Keratinocyte (primary cell): ENCODE results near the gene ZC3H12C. TPM values are rescaled to one million over a fixed set of nuclear protein-coding genes. Genes with fewer than 3 reads are reported as not detected.

ENCODE experiments used
- DNase-seq: peaks from one replicate; pipeline ENCODE4 v3.0.0-alpha.2; 2011; ENCODE audit warnings: low read depth, missing footprints, low spot score
- FAIRE-seq: peaks from 2 replicates; lab custom pipeline; 2011; peaks lifted over from hg19 to GRCh38; lab: Jason Lieb, UNC
- H2AFZ ChIP-seq: 2 replicates; pipeline ENCODE4 v1.6.0; 2012; ENCODE audit warnings: low read length, control low read depth, inconsistent platforms; ENCODE audit not compliant: control insufficient read depth
- H3K27ac ChIP-seq: 2 replicates; pipeline ENCODE4 v1.5.1; 2011; ENCODE audit warnings: low read length; ENCODE audit not compliant: control insufficient read depth, insufficient read depth
- H3K27me3 ChIP-seq: 3 replicates; pipeline ENCODE4 v1.6.0; 2011; ENCODE audit warnings: low read length; ENCODE audit not compliant: control insufficient read depth, insufficient read depth; ENCODE audit errors: extremely low read depth
- H3K36me3 ChIP-seq, 2 experiments: 2 replicates in 1 of 2; 3 replicates in 1 of 2; pipeline ENCODE4 v1.5.1; 2011; ENCODE audit warnings: low read length in 2 of 2, mild to moderate bottlenecking in 1 of 2; ENCODE audit not compliant: control insufficient read depth in 2 of 2, insufficient read depth in 2 of 2; ENCODE audit errors: extremely low read depth in 1 of 2
- H3K4me1 ChIP-seq: 3 replicates; pipeline ENCODE4 v1.5.1; 2011; ENCODE audit warnings: low read length; ENCODE audit not compliant: control insufficient read depth, insufficient read depth; ENCODE audit errors: extremely low read depth
- H3K4me2 ChIP-seq: 3 replicates; pipeline ENCODE4 v1.6.0; 2011; ENCODE audit warnings: low read depth, low read length; ENCODE audit not compliant: control insufficient read depth, insufficient read depth; ENCODE audit errors: extremely low read depth
- H3K4me3 ChIP-seq, 3 experiments: fragments of 200-600 bp in 1 of 3; sonication (generic) in 1 of 3; 2 replicates in 2 of 3; 3 replicates in 1 of 3; pipeline ENCODE4 v1.5.1; 2011 to 2016; ENCODE audit warnings: low read length in 3 of 3, mild to moderate bottlenecking in 3 of 3, control low read depth in 2 of 3, inconsistent platforms in 1 of 3, low read depth in 1 of 3, mixed read lengths in 1 of 3, mixed run types in 1 of 3, moderate library complexity in 1 of 3; ENCODE audit not compliant: control insufficient read depth in 2 of 3, insufficient read depth in 2 of 3; ENCODE audit errors: extremely low read depth in 1 of 3
- H3K79me2 ChIP-seq: 2 replicates; pipeline ENCODE4 v1.6.0; 2012; ENCODE audit warnings: low read length; ENCODE audit not compliant: control insufficient read depth, insufficient read depth
- H3K9ac ChIP-seq: 3 replicates; pipeline ENCODE4 v1.6.0; 2011; ENCODE audit warnings: low read length; ENCODE audit not compliant: control insufficient read depth, insufficient read depth; ENCODE audit errors: extremely low read depth
- H3K9me1 ChIP-seq: 3 replicates; pipeline ENCODE4 v1.6.0; 2011; ENCODE audit warnings: low read length; ENCODE audit not compliant: control insufficient read depth, insufficient read depth; ENCODE audit errors: extremely low read depth
- H3K9me3 ChIP-seq: 2 replicates; pipeline ENCODE4 v1.5.1; 2012; ENCODE audit warnings: low read depth, low read length; ENCODE audit not compliant: control insufficient read depth
- H4K20me1 ChIP-seq: 3 replicates; pipeline ENCODE4 v1.6.0; 2011; ENCODE audit warnings: low read length; ENCODE audit not compliant: control insufficient read depth, insufficient read depth; ENCODE audit errors: extremely low read depth
- CTCF ChIP-seq, 3 experiments: IDR thresholded peaks in 1 of 3; conservative IDR thresholded peaks in 1 of 3; optimal IDR thresholded peaks in 1 of 3; 2 replicates in 2 of 3; 3 replicates in 1 of 3; pipeline versions ENCODE3 to v1.5.1; 2011; ENCODE audit warnings: low read length in 3 of 3, mild to moderate bottlenecking in 3 of 3, moderate library complexity in 2 of 3, control low read depth in 1 of 3, inconsistent platforms in 1 of 3; ENCODE audit not compliant: insufficient read depth in 2 of 3; ENCODE audit errors: extremely low read depth in 1 of 3
- EZH2 ChIP-seq: IDR thresholded peaks from one replicate; pipeline ENCODE4 v1.6.1; 2012; ENCODE audit warnings: inconsistent platforms, mild to moderate bottlenecking, low read length, moderate library complexity
- dilution Hi-C: fragments of 300-500 bp; cut with MboI; formaldehyde crosslinking; loops from one replicate; pipeline ENCODE4 v1.7.0; 2020; ENCODE audit warnings: low sequenced_read_pairs; ENCODE audit not compliant: extremely low pct_ligation_motif_present
- polyA plus RNA-seq, 5 experiments: library from polyadenylated mRNA; depleted of rRNA in 3 of 5; stranded (reverse) in 3 of 5; stranded (forward) in 1 of 5; unstranded in 1 of 5; fragments of >200 nt; gene quantifications; 1 replicate in 1 of 5; 2 replicates in 3 of 5; 3 replicates in 1 of 5; pipeline versions ENCODE4 v1.2.1 to v1.2.3, GENCODE V29; 2011 to 2012; ENCODE audit warnings: missing spikeins in 2 of 5, low read depth in 1 of 5, low replicate concordance in 1 of 5

The ZC3H12C gene
- polyA plus RNA-seq, 1 donor (not counting 4 experiments of a cell fraction or from before 2014, with no cell fraction given) = 13.9 TPM

DNA sequence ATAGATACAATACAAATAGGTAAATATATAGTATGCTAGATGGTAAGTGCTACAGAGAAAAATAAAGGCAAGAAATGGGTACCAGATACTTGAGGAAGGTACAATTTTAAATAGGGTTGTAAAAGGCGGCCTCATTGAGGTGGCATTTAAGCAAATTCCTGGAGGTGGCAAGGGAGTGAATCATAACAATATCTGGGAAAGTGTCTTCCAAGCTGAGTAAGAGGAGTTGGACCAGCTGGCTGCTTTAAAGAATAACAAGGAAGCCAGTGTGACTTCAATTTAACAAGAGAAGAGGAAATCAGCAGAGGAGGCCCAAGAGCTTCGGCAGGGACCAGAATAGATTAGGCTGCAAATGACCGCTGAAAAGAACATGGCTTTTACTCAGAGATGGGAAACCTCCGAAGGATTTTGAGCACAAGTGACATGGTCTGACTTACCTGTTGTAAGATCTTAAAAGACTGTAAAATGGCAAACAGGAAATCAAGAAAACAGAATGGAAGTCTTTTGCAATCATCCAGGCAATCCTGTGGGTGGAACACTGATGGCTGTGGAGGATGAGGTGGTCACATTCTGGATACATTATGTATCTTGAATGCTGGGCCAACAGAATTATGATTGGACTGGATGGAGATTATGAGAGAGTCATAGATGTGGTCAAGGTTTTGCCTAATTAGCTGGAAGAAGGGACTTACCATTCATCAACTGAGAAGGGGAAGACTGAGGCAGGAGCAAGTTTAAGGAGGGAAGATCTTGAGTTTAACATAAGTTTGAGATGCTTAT, 126.0 kb downstream of the ZC3H12C start:
- no peaks in the 10 kb centered on the region for H3K4me1 ChIP-seq
- H3K9ac ChIP-seq = no peak overlapping the region
- no peaks in the 10 kb centered on the region for H3K9me3 ChIP-seq
- no peak overlapping the region for H2AFZ ChIP-seq
- no peaks in the 10 kb centered on the region for H3K36me3 ChIP-seq
- no peak for TF ChIP-seq CTCF (optimal IDR thresholded peaks at IDR 0.05 in 1 of 3, IDR thresholded peaks at IDR 0.05 in 1 of 3, conservative IDR thresholded peaks at IDR 0.05 in 1 of 3; ENCODE audit: extremely low read depth in 1 of 3, insufficient read depth in 2 of 3, low read length in 3 of 3)
- TF ChIP-seq EZH2 = no peak
- DNase-seq (no peak), FAIRE-seq (no peak)
- H4K20me1 ChIP-seq = no peaks in the 10 kb centered on the region
- no peaks in the 10 kb centered on the region for H3K27me3 ChIP-seq
- no peak overlapping the region for H3K4me3 ChIP-seq
- H3K9me1 ChIP-seq = no peaks in the 10 kb centered on the region
- H3K27ac ChIP-seq = no peak overlapping the region
- H3K79me2 ChIP-seq = no peaks in the 10 kb centered on the region
- H3K4me2 ChIP-seq = no peak overlapping the region
- dilution Hi-C loops = no loop called here

Other genes with a start within 250 kb of the ZC3H12C start
- 45.8 to 85.4 TPM (median 80.5 TPM) in 3 replicates for gene RDX, start 203.2 kb downstream of the ZC3H12C start, polyA plus RNA-seq